NAMALWA (cell line): Measurements from ENCODE around the gene OPCML.

ENCODE experiments used
- DNase-seq: peaks from one replicate; pipeline ENCODE4 v3.0.0-alpha.2; 2015; ENCODE audit warnings: low spot score

OPCML gene

DNA sequence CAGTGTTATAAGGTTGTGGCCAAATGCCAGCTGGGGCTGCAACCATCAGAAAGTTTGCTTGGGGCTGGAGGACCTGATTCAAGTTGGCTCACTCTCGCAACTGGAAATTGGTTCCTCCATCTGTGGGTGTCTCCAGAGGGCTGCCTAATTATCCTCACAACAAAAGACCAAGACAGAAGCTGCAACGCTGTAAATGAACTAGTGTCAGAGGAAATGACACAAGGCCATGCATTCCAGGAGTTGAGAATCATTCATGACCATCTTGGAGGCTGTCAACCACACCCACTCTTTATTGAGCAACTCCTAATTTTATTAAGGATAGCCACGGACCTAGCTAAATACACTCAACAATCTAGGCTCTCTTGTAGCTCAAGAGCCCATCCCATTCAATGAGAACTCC lies 1060.8 kb downstream of the OPCML start:
- DNase-seq, result no peak

DNA sequence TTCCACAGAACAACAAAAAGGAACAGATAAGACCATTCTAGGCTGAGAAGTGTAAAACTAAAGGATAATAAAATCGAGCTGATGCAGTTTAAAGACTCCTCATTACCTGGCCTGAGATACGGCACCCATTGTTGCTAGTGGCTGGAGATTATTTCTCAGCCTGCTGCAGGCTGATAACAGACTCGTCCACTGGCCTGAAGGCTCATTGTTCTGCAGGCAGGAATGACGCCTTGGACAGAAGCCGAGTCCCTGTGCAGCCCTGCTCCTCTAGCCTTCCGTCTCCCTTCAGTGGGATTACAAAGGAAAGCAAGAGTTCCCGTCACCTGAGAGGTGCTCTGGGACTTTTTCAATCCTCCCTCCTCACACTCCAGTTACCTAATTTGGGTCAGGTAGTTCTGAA lies 1065.3 kb downstream of the OPCML start:
- DNase-seq, result no peak

DNA sequence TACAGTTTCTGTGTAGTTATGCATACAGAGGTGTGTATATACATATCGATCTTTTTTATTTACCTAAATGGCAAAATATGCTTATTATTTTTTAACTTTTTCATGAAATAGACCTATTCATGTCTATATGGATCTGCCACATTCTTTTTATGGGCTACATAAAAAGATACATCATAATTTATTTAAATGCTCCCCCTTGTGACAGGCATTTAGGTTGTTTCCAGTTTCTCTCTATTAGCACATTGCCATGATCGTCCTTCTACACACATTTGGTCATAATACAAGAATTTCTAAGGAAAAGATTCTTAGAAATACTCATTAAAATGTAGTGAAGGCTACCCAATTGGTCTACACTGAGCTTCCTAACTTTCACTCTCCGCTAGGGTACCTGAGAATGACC lies 1067.4 kb downstream of the OPCML start:
- DNase-seq, result no peak

DNA sequence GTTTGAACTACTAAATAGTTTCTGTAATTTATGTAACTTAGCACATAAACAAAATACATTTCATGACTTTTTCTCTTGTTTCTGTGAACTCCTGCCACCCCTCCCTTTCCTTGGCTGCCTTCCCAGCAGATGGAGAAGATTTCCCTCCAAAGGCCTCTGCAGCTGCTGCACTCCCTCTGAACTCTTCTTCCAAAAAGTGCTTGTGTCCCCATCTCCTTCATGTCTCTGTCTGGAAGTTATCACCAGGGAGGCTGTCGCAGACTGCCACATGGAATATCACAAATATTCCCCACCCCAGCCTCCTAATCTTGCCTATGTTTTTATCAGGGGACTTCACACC lies 1068.3 kb downstream of the OPCML start:
- no peak for DNase-seq

DNA sequence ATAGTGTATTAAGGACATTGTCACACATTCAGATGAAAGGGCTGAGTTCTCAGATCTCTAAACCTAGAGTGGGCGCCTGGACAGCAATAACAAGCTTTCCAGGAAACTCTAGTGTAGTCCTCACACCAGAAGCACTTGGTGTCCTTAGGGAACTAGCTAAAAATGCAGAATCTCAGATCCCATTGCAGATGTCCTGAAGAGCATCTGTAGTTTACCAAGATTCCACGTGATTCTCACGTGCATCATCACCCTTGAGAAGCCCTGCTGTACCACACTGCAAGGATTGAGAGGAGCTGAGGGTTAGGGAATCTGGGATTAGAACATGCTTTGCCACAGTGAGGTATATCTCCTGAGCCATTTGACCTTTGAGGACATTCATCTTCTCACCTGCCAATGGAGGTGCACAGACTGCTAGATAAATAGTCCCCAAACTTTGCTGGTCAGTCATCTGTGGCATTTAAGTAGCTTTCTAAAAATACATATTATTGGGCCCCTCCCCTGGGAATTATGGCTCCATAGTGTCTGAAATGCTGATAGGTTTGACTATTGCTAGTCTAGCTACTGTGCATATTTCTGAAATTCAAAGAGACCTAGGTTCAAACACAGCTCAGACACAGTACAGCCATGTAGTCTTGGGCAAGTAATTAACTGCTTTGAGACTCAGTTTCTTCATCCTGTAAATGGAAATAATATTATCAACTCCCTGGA lies 1068.9 kb downstream of the OPCML start:
- DNase-seq, result no peak

DNA sequence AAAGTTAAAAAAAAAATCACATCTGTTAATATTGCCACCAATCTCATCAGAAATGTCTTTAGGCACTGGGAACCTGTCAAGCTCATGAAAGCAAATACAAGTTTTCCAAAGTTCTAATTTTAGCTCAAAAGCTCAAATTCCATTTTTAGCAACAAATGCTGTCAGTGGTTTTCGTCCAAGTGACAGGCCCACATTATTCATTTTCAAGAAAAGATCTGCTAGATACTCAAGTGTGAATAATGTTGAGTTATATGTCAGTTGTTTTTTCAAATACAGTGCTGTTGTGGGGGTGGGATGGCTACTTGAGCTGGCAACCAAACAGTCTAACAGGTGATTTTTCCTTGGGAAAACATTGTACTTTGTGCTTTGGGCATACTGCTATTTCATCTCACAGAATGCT lies 1072.6 kb downstream of the OPCML start:
- DNase-seq, result no peak

DNA sequence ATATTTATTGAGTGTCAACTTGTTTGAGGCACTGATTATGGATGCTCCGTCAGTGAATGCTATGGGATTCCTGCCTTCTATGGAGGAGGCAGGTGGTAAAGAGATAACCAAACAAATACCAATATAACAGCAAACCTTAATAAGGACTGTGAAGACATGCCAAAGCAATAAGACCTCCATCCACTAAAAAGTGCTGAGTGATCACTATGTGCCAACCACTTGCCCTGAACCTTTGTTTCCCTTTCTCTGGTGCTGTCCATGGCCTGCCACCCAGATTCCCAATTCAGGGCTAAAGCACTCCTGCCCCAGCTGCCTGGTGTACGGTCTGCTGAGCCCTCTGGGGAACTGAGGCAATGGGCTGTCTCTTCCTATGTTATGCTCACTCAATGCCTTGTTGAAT lies 1074.9 kb downstream of the OPCML start:
- DNase-seq, result no peak

DNA sequence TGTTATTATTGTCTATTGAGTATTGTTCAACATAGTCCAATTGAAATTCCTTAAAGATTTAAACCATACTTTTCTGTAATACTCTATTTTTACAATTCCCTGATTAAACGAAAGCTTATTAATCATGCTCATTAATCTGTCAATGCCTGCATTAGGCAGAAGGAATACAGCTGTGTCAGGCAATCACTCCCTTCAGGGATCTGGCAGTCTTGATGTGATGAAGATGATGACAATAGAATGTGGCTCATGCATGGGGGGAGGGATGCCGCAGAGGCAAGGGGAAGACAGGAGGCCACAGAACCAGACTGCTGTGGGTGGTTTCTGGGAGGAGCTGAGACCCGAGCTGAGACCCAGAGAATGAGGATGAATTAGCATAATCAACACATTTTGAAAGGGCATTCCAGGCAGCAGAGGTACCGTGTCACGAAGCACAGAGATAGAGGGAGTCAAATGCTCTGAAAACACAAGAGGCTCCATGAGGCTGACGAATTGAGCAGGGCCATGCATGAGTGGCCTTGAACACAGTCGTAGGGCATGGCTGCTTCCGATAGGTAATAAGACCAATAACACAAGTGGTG lies 1075.5 kb downstream of the OPCML start:
- DNase-seq, result no peak

DNA sequence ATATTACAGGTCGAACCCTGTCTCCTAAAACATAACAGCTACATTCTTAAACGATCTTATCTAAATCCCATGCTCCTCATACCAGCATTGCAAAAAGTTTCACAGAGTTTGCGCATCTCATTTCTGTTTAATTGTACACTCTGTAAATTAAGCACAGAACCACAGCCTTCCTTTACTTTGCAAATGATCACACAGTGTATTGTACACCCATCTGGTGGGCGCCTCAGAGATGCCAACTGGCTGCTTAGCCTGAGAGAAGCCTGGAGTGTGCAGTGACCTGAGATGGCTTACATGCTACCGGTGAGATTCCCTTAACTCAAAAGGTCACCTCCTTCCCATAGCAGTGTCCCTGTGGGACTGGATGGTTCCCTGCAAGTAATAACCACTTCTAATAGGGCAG lies 1077.3 kb downstream of the OPCML start:
- DNase-seq, result no peak

DNA sequence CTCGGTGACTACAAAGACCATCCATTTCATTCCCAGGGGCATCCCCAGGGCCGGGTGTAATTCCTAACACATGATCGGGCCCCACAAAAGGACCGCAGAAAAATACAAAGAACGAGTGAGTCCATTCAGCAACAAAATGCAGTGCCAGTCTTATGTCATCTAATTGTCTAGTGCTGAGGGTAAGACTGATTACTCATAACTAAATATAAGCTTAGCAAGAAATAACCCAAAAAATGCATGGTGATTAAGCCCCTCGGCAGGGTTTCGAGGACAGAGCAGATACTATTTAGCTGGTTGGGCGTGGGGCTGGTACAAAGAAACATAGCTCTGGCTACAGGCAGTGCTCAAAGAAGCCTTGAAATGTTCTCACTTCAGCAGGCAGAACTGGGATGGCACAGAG lies 1078.9 kb downstream of the OPCML start:
- DNase-seq, result no peak

DNA sequence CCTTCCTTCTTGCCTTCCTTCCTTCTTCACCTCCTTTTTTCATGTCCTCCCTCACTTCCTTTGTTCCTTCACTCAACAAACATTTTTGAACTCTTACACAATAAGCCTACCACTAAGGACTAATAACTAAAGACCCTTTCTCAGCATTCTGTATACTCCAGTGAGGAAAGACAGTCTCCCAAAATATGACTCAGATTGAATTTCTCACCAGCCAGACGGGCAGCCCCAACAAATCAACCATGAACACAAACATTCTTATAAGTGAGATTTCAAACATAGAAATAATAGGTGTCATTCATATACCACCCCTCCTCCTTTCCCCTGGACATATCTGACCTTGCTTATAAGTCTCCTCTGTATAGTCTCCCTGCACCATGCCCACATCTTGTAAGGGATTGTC lies 1079.7 kb downstream of the OPCML start:
- no peak for DNase-seq

DNA sequence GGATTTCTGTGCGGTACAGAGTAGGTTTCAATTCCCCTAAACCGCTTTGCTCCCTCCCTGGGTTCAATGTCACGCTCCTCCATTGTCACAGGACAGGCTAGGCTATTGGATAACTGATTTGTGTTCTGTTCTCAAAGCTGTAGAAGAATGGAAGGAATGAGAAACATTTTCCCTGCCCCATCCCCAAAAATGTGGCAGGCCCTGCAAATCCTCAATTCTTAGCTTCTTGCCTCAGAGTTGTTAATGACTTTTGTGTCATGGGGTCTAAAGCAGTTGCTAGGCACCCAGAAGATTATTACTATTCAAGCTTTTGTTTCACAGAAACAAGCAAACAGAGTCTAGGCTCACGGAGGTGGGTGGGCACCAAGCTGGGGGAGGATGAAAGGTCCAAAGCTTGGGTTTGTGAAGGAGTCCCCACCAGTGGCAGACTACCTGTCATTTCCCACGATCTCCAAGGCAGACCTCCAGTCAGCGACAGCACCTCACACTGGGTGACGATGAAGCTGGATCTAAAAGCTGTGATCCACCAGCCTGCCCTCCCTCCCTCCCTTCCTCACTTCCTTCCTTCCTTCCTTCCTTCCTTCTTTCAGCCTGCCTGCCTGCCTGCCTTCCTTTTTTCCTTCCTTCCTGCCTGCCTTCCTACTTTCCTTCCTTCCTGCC lies 1080.2 kb downstream of the OPCML start:
- no peak for DNase-seq

DNA sequence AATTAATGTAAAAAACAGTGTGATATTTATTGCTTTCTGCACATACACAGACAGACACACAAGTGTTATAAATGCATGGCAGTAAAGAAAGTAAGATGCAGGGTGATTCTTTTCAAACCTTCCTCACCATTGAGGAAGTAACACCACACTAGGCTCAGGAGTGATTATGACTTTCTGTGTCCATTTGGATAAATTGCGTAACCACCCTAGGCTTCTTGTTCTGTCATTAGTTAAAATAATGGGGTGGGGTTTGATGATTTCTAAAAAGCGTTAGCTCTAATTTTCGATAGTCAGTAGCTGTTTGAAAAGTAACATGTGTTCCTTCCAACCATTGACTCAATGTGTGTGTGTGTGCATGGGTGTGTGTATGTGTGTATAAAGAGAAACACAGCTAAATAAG lies 1081.7 kb downstream of the OPCML start:
- DNase-seq, result no peak

DNA sequence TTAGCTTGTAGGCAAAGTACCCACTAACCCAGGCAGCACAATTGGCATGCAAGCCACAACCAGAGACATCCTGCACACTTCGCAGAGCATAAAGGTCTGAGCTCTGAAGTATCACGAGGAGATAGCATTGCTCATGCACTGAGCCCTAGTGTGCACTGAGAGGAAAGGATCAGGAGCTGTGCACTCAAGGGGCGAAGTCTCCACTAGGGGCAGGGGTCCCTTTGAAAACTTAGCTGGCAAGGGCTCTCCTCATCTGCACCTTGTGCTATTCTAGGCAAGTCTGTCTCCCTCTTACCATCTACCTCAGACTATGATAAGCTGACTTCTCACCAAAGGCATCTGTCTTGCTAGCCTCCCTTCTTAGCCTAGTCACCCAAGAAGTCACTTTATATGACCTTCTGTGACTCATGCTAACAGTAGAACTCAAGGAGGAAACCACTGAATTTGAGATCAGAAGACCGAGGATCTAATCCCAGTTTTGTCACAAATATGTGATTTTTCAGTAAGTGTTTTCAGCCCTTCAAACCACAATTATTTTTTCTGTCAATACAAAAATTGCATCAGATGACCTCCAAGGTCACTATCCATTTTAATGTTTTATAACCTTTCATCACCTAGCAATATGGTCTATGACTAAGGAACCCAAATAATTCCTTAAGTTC lies 1083.8 kb downstream of the OPCML start:
- DNase-seq, result no peak

DNA sequence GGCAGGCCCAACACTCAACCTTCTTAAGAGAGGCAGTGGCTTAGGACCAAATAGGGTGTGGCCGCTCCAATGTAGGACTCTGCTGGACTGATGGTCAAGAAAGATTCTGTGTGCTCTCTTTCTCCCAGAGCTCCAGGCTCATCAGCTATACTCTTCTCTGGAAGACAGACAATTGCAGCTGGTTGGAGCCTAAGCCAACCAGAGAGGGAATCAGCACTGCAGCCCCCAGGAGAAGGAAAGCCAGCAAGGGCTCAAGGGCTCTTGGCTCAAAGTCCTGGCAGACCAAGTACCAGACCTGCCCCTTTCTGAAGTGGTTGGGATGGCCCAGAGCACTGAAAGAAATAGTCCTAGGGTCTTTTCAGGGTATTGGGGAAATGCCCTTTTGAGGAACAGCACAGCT lies 1084.5 kb downstream of the OPCML start:
- DNase-seq, result no peak

DNA sequence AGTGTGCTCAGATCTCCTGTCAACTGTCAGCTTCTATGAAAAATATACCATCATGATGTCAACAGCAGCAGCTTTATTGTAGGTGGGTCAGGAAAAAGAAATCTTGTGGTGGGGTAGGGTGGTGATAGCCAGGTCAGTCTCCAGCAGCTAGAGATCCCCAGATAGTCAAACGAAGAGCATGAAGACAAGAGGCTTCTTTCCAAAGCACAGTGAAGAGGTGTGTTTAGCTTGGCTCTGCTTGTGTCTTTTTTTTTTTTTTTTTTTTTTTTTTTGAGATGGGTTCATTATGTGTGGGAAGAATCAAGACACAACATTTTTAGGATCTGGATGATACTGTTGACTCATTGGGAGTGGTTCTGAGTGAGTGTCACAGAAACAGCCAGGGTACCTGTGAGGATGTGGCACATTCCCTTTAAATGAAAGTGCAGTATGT lies 1086.4 kb downstream of the OPCML start:
- DNase-seq, result no peak

DNA sequence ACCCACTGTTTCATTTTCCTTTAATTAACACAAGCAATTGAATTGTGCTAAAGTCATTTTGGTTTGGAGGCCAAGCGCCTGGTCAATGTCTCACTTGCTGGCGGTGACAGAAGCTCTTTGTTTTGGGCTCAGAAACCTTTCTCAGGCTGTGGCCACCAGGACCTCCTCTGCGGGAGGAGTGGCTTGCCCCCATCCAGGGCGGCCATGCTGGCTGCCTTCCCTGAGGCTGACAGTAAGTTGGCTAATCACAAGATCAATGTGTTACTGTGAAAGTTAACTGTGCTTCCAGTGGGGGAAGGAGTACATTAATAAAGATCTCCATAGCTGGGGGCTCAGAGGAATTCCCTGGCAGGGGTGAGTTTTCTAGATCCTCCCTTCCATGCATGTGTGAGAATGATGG lies 1087.4 kb downstream of the OPCML start:
- no peak for DNase-seq

DNA sequence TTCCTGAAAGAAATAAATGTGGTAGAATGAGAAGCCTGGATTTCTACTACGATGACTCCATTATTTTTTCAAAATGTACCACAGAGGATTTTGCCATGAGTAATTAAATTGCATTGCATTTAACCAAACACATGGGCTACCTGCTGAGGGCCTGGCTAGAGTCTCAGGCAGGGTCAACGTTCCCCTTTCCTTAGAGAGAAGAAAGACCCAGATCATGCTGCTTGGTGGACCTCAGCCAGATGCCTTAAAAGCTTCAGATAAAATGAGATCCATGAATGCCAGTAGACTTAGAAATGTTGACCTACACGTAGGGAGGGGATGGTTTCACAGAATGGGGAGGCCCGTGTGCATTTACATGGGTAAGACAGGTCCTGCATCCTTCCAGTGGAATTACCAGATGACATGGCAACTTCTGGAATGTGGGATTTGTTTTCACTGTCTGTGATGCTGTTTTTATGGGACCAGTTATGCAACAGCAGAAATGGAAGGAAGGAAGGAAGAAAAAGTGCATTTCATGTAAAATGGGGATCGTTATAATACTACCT lies 1092.5 kb downstream of the OPCML start:
- no peak for DNase-seq

DNA sequence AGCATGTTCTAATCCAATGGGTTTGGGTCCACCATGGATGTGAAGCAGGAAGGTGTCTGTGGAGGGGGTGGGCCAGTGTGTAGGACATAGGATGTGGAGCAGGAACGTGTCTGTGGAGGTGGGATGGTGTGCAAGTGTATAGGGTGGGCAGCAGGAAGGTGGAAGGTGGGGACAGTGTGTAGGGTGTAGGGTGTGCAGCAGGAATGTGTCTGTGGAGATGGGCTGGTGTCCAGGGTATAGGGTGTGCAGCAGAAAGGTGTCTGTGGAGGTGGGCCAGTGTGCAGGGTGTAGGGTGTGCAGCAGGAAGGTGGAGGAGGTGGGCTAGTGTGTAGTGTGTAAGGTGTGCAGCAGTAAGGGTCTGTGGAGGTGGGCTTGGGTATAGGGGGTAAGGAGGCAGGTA lies 1093.9 kb downstream of the OPCML start:
- DNase-seq, result no peak

DNA sequence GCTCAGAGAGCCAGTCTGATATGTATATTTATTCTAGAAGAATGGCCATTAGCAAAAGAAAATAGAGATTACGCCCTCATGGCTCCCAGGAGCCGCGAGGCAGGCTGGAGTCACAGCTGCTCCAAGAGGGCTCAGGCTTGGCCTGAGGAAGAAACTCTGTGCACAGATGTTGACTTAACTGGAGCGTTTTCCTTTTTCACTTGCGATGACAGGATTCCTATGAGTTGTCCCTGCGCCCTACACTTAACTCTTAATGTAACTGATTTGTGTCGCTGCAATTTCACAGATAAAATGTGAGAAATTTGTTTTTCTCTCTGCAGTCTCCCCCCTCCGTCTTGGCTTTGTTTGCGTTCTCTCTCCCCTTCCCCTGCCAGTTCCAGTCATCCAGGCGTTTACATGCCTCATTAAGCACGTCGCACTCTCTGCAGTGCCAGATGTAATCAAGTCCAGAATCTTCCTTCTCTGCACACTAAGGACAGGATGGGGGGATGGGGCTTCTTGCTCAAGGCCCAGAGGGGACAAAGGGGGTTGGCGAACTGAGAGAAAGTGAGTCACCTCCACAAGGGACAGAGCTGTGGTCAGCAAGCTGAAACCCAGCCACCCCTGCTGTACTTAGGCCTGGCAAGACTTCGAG lies 1101.8 kb downstream of the OPCML start:
- DNase-seq, result no peak

DNA sequence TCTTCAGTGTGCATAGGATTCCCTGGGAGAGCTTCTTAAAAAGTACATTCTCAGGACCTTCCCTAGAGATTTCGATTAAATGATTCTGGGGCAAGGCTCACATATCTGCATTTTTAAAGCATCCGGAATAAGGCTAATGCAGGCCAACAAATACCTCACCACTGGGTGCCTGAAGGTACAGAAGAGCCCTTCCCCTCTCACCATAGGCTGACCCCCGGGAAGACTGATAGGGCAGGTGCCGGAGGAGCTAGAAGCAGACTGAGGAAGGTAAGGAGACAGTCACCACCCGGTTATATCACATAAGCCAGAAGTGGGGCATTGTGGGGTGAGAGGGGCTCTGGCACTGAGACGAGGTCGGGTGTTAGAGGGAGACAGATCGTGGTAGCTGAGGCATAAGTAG lies 1102.6 kb downstream of the OPCML start:
- no peak for DNase-seq

DNA sequence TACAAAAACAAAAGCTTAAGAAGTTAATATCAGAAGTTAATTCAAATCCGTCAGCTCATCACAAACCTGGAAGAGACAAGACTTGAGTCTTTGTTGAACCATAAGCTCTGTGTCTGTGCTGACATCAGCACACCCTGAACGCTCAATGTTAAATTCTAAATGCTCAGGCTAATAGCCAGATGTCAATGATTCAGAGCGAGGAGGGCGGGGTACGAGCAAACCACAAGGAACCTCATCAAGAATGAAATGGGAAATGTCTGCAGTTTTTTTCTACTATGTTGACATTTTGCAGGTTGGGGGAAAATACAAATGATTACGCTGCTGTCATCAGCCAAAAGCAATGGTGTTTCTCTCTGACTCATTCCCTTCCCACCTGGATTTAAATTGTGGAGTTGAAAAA lies 1104.7 kb downstream of the OPCML start:
- no peak for DNase-seq

DNA sequence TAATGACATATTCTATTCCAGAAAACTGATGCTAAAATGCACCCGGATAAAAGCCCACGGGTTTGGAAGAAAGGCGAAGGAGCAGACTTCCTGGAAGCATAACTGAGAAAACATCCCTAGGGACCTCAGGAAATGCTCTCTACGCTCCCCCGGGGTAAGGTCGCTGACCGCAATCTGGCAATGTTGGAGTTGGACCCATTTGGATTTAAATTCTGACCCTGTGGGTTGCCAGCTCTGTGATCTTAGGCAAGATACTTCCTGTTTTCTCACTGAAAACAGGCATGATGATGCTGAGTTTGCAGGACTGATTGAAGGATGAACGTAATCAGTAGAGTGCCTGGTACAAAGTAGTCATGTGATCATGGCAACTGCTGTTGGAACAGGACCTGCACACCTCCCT lies 1107.9 kb downstream of the OPCML start:
- no peak for DNase-seq
